Left ventricle myocardium inferior (tissue), 1 donor: ENCODE results near the gene ATP11A. TPM values are rescaled to one million over a fixed set of nuclear protein-coding genes. Genes with fewer than 3 reads are reported as not detected.

ENCODE experiments used
- DNase-seq: peaks from one replicate; pipeline ENCODE4 v3.0.0-alpha.2; 2020
- H3K27ac ChIP-seq: fragments of 200-600 bp; replicated peaks from 2 replicates; pipeline ENCODE4 v1.8.0; 2021
- H3K27me3 ChIP-seq: fragments of 200-600 bp; 2 replicates; pipeline ENCODE4 v1.8.0; 2021; ENCODE audit warnings: low read depth
- H3K36me3 ChIP-seq: fragments of 200-600 bp; 2 replicates; pipeline ENCODE4 v1.8.0; 2021
- H3K4me1 ChIP-seq: fragments of 200-600 bp; 2 replicates; pipeline ENCODE4 v1.8.0; 2021
- H3K4me3 ChIP-seq: fragments of 200-600 bp; 2 replicates; pipeline ENCODE4 v1.8.0; 2021; ENCODE audit warnings: mild to moderate bottlenecking, moderate library complexity
- H3K9me3 ChIP-seq: fragments of 200-600 bp; replicated peaks from 2 replicates; pipeline ENCODE4 v1.8.0; 2021
- intact Hi-C: fragments of 100-400 bp; cut with micrococcal nuclease; formaldehyde crosslinking; loops from one replicate; pipeline ENCODE4 v1.11.0; 2022
- total RNA-seq: library from RNA; stranded (reverse); fragmentation: NEBNext Ultra II Directional; extraction: Animal tissue kit (Norgen Biotek cat#: 25700); gene quantifications from one replicate; pipeline ENCODE4 v1.2.1, GENCODE V29; 2021
- TF ChIP-seq, protein P1 (sequence below): fragments of 200-600 bp; IDR thresholded peaks from 2 replicates; pipeline ENCODE4 v1.8.0; 2021; ENCODE audit warnings: antibody characterized with exemption, mild to moderate bottlenecking, borderline replicate concordance
- donor health status: DM: no; HTN: yes; CAD: no; lungs with severe emphysema.

The ATP11A gene
- total RNA-seq, 1 donor from 2014 or later = 106 TPM

DNA sequence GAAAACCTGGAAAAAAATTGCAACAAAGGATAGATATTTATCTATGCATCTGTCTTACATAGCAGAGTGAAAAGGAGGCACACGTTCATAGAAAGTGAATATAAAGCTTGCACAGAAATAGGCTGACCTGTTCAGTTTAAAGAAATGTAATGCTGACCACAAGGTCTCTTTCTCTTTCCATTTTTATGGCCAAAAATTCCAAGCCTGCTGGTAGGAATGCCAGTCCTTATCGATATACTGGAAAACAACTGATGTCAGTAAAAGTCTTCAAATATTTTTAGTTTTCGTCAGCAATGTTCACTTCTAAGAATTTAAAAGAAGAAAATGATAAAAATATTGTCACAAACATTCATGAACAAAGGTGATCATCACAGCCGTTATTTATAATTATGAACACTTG lies 220.2 kb downstream of the ATP11A start:
- Histone ChIP-seq H3K36me3 (no peaks in the 10 kb centered on the region), H3K9me3 (peaks cover 6% of the 10 kb centered on the region), H3K27ac (no peak overlapping the region), H3K4me1 (no peaks in the 10 kb centered on the region), H3K27me3 (peaks cover 57% of the 10 kb centered on the region), H3K4me3 (no peak overlapping the region)
- intact Hi-C loops = no loop called here
- no peak for DNase-seq
- TF ChIP-seq, protein P1, sequence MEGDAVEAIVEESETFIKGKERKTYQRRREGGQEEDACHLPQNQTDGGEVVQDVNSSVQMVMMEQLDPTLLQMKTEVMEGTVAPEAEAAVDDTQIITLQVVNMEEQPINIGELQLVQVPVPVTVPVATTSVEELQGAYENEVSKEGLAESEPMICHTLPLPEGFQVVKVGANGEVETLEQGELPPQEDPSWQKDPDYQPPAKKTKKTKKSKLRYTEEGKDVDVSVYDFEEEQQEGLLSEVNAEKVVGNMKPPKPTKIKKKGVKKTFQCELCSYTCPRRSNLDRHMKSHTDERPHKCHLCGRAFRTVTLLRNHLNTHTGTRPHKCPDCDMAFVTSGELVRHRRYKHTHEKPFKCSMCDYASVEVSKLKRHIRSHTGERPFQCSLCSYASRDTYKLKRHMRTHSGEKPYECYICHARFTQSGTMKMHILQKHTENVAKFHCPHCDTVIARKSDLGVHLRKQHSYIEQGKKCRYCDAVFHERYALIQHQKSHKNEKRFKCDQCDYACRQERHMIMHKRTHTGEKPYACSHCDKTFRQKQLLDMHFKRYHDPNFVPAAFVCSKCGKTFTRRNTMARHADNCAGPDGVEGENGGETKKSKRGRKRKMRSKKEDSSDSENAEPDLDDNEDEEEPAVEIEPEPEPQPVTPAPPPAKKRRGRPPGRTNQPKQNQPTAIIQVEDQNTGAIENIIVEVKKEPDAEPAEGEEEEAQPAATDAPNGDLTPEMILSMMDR = no peak

DNA sequence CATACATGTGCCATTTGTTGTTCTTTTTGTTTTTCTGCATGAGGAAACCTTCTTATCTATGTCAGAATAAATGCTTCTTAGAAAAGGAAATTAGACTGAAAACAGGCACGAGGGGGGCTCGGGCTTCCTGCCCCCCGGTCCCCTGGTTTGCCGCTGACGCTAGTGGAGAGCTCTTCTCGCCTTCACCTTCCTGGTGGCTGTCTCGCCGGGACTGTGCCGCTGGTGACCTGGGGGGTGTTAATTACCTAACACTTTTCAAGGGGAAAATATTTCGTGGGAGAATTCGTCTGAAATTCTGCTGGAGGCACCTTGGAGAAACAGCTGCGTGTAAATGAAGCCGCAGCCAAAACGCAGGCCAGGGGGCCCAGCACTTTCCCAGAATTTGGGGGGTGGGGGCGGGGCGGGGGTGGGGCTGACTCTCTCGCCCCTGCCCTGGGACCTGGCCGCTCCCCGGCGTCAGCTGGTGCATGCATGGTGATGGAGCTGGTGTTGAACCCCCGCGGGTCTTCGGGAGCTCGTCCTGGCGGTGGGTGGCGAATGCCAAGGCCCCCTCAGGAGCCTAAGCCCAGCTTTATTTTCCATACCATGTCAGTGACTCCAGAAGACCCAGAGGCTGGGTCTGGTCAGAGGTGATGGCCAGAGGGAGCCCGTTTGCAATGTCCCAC lies 220.9 kb downstream of the ATP11A start:
- no peaks in the 10 kb centered on the region for H3K9me3 ChIP-seq
- H3K27me3 ChIP-seq = peaks cover 58% of the 10 kb centered on the region
- TF ChIP-seq, protein P1 = no peak
- intact Hi-C loops = no loop called here
- no peak overlapping the region for H3K27ac ChIP-seq
- no peaks in the 10 kb centered on the region for H3K36me3 ChIP-seq
- no peak for DNase-seq
- no peaks in the 10 kb centered on the region for H3K4me1 ChIP-seq
- H3K4me3 ChIP-seq = no peak overlapping the region

DNA sequence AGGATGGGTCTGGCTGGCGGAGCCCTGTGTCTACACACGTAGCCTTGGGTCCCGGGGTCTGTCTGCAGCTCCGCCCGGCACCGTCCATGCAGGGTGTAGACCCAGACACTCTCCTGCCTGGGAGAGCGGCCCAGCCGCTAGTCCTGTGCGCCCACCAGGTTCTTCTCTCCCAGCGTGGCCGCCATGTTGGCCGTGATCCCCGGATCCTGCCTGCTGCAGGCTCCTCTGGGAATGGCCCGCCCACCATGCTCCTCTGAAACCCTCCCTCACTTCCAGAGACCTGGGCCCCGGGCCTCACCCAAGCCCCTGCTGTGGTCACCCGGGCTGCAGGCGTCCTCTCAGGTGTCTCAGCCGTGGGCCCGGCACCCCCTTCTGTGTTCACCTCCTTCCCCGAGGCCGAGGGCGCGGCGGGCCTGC lies 221.5 kb downstream of the ATP11A start:
- intact Hi-C loops = no loop called here
- Histone ChIP-seq H3K27me3 (peaks cover 62% of the 10 kb centered on the region), H3K27ac (no peak overlapping the region), H3K4me3 (no peak overlapping the region), H3K36me3 (no peaks in the 10 kb centered on the region), H3K9me3 (no peaks in the 10 kb centered on the region), H3K4me1 (no peaks in the 10 kb centered on the region)
- TF ChIP-seq, protein P1 = no peak
- no peak for DNase-seq

DNA sequence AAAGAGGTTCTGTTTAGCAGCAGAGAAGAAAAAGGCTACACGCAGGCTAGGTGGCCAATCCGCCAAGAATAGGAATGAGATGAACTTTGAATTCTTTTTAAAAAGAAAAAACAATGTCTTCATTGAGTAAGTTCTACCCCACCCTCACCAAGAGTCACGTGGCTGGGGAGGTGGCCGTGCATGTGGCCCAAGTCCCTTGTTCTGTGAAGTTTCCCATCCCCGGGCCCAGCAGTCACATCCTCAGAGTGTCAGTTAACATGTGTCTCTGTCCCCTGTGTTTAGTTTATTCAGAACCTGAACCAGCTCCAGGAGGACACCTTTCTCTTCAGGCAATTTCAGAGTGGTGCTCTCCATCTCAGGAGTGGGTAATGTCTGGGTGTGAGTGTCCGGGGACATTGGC lies 222.0 kb downstream of the ATP11A start:
- Histone ChIP-seq H3K36me3 (no peaks in the 10 kb centered on the region), H3K4me3 (no peak overlapping the region), H3K27me3 (peaks cover 68% of the 10 kb centered on the region), H3K9me3 (no peaks in the 10 kb centered on the region), H3K27ac (no peak overlapping the region), H3K4me1 (no peaks in the 10 kb centered on the region)
- TF ChIP-seq, protein P1 = no peak
- no peak for DNase-seq
- intact Hi-C loops = no loop called here

DNA sequence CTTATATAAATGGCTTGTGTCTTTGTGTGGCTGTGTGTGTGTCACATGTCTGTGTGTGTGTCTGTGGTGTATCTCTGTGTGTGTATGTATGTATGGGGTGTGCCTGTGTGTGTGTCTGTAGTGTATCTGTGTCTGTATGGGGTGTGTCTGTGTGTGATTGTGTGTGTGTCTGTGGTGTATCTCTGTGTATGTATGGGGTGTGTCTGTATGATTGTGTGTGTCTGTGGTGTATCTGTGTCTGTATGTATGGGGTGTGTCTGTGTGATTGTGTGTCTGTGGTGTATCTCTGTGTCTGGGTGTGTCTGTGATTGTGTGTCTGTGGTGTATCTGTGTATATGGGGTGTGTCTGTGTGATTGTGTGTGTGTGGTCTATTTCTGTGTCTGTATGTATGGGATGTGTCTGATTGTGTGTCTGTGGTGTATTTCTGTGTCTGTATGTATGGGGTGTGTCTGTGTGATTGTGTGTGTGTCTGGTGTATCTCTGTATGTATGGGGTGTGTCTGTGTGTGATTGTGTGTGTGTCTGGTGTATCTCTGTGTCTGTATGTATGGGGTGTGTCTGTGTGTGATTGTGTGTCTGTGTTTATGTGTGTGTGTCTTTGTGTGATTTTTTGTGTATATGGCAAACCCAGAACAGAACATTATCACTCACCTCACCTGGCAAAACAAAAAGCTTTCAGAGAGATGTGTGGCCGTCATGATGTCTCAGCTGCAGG lies 223.0 kb downstream of the ATP11A start:
- H3K27me3 ChIP-seq = peaks cover 76% of the 10 kb centered on the region

More for the DNA sequence above, 223.0 kb downstream of the ATP11A start:
- no peaks in the 10 kb centered on the region for H3K9me3 ChIP-seq
- H3K27ac ChIP-seq = no peak overlapping the region
- TF ChIP-seq, protein P1 = no peak
- H3K4me3 ChIP-seq = no peak overlapping the region
- H3K36me3 ChIP-seq = no peaks in the 10 kb centered on the region
- intact Hi-C loops = no loop called here
- H3K4me1 ChIP-seq = no peaks in the 10 kb centered on the region
- DNase-seq = no peak
